NCI-H1048 (cell line): ENCODE data around the gene ETV1.

Experiments
- DNase-seq: peaks from one replicate; lab custom pipeline; 2025; lab: John Stamatoyannopoulos, UW

ETV1 gene

DNA sequence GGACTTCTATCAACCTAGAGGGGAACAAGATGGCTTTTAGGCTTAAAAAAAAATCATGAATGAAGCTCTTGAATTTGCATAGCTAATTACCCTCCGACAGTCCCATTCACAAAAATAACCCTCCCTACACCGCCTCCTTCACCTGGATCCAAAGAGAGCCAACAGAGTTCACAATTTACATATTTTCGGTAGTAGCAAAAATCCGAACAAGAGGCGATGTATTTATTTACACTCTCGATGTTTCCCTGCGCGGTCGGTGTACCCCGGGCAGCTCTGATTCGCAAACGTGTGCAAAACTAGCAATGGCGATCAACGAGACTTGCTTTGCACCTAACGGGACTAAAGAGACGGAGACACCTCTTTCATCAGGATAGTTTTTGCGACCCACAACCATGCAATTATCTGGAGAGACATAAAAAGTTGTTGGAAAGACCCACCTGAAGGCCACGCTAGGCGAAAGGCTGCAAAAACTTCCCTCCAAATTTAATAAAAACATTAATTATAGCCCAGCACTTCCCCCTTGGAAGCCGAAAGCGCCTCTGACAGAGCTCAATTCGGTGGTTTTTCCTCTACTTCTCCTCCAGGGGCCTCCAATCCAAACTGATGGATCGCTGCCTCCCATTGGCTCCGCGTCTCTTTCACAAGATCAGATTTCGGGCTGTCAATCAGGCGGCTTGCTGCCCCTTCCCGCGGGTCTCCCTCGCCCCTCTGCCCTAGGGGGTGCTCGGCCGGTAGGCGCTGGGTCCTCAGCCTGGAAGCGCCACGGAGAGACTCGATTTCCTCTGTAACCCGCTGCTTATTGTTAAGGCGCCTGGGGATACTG, at the start of gene ETV1:
Gene ETV1, minus strand, starts transcription at position 541 of the 823 bp plus-strand sequence. CDS start 614 bp downstream, outside the sequence.
- no peak for DNase-seq

DNA sequence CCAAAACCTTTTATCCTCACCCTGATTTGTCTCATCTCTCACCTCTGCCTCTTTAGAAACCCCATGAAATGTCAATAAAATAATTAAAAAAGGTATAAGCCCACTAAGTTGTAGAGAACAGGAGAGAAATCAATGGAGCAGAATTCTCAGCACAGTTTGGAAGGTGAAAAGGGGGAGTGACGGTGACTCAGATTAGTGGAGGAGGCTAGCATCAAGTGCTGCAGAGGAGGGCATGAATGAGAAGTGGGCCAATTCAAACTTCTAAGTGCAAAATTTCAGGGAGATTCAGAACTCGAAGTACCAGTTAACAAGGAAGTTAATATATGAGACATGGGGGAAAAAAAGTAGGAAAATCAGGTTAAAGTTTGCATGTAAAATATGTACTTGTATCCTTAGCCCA, 34.9 kb upstream of the ETV1 start:
- DNase-seq: no peak

- DNase-seq: no peak
Measured at GRCh38 chr7:14023838-14024237, 34.4 kb upstream of the ETV1 start.

DNA sequence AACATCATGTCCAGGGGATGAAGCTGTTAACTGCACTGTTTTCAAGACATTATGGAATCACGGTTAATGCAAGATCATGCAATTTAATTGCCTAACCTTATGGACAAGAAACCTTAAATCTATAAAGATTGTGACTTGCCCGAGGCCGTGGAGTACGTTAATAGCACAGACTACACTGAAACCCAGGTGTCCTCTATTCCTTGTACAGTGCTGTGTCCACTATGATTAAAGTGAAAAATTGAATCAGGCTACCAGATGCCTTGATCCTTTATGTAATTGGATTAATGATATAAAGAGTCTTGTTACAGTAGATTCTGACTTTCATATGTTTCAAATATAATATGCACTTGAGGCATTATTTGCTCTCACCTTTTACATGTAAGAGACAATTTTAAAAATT, 33.9 kb upstream of the ETV1 start:
- DNase-seq: no peak

- DNase-seq: no peak
Measured at GRCh38 chr7:14021069-14021468, 31.6 kb upstream of the ETV1 start.

GRCh38 chr7:14020339-14020900, 31.0 kb upstream of the ETV1 start:
- DNase-seq: no peak

- no peak for DNase-seq
Measured at GRCh38 chr7:14018751-14019150, 29.3 kb upstream of the ETV1 start.

- no peak for DNase-seq
Measured at GRCh38 chr7:14016950-14017349, 27.5 kb upstream of the ETV1 start.

- DNase-seq: no peak
Measured at GRCh38 chr7:14013898-14014297, 24.4 kb upstream of the ETV1 start.

DNA sequence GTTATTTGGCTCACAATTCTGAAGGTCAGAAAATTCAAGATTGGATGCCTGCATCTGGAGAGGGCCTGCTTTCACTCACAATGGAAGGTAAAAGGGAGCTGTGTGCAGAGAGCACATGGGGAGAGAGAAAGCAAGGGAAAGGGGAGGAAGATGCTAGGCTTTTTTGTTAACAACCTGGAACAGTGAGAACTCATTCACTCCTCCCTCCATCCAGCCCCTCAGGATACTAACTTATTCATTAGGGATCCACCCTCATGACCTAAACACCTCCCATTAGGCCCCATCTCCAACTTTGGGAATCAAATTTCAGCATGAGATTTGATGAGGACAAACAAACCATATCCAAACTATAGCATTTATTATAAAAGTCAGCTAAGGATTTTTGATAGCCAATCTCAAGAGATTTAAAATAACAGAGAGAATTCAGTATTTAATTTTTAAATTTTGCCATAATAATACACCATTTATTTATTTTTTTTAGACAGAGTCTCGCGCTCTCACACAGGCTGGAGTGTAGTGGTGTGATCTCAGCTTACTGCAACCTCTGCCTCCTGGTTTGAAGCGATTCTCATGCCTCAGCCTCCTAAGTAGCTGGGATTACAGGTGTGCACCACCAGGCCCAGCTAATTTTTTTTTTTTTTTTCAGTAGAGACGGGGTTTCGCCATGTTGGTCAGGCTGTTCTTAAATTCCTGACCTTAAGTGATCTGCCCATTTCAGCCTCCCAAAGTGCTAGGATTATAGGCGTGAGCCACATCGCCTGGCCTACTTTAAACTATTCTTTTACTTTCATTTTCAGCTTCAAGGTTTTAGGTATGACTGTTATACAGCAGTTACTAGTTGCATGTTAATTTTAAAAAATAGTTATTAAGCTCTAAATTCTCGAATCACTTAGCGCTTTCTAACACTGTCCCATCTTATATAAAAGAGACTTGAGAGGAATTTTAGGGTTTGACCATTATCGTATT, 20.3 kb upstream of the ETV1 start:
- DNase-seq: no peak

DNA sequence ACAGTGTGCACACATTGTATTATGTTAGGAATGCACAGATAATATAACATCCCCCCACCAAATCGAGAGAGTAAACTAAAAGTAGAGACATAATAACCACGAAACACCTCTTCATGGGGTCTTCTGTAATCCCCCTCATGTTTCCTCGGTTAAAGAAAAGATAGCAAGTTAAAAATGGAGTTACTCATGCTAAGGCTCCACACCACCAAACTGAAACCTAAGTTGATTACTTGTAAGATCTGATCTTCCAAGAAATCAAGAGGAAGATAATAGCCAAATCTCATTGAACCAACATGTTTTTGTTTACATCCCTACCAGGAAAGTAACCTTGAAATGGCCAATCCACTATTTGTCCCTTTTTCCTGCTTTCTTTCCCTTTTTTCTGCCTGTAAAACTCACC, 11.7 kb upstream of the ETV1 start:
- no peak for DNase-seq

DNA sequence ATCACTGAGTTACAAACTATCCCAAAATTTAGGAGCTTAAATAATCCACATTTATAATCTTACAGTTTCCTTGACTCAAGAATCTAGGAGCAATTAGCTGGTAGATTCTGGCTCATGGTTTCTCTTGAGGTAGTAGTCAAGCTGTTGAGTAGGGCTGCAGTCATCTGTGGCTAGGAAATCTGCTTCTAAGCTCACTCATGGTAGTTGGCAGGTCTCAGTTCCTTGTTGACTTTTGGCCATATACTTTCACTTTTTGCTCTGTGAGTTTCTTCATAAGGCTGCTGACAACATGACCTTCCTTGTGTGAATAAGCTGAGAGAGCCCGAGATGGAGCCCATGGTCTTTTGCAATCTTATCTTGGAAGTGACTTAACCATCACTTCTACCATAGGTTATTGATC, 10.8 kb upstream of the ETV1 start:
- no peak for DNase-seq

- DNase-seq: no peak
Measured at GRCh38 chr7:13998866-13999265, 9.4 kb upstream of the ETV1 start.

DNA sequence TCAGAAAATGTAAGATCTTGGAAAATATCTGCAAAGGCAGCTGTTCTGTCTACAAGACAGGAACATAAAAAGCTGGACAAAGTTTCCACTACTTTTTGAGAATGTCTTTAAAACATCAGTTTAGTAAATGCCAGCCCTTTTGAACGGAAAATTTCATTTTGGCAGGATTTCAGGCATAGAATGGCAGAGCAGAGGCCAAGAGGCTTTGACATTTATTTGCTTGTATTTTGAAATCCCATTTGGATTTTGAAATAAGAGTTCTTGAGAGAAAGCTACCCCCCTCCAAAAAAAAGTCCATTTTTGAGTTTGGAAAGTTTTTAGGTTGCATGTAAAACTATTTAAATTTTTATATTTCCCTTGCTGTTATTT, 3.1 kb upstream of the ETV1 start:
- no peak for DNase-seq

- no peak for DNase-seq
Measured at GRCh38 chr7:13991791-13992595, 2.5 kb upstream of the ETV1 start.

- DNase-seq: no peak
Measured at GRCh38 chr7:13990984-13991790, 1.7 kb upstream of the ETV1 start.

DNA sequence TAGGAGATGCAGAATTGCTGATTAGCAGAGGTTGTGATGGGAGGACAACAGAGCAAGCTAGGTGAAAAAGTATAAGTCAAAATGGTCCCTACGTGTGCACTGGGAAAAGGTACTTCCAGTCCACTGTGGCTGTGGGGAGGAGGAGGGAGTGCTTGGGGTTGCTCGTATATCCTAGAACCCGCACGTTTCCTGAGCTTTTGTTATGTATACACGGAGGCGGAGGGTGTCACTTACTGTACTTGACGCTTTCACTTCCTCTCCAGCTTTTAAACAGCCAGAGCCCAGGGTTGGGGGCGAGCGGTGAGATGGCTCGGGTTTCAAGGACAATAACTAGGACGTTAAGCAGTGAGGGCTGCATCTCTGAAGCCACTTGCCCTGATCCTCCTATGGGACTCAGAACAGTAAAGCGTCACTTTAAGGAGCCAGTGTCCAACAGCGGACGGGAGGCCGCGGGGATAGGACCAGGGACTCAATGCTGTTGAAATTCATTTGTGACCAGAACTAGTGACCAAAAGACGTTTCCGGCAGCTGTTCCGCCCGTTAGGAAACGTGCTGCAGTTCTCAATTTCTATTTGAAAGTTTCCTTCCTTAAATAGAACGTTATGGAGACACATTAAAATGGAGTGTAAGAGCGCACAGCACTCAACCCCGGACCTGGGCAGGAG, 985 bp upstream of the ETV1 start:
- DNase-seq: no peak

- DNase-seq: no peak
Measured at GRCh38 chr7:13989949-13990305, 461 bp upstream of the ETV1 start.

DNA sequence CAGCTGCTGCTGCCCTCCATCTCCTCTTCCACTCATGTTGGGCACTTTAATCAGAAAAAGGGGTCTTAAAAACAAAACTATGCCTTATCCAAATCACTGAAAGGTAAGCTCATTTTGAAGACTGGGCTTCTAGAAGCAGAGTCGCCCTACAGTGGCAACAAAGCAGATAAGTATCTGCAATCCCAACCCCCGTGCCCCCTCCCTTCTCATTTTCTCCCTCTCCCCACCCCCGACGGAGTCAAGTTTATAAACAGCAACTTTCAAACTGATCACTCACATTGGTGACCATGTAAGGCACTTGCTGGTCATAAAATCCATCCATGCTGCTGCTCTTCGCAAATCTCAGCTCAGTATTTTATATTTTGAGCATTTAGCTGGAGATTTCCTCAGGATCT, 738 bp downstream of the ETV1 start:
- no peak for DNase-seq

DNA sequence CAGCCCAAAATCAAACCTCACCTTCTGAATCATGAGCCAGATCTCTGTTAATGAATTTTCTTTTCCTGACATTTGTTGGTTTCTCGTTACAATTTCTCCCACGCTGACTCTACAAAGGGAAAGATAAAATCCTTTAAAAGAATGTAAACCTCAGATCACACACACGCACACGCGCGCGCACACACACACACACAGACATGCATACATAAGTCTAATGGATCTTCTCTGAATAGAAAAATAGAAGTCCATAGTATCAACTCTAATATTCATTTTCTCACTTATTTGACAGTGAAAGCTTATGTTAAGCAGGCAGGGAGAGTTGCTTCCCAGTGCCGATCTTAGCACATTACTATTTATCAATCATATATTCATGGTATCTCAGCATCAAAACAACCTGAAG, 1.4 kb downstream of the ETV1 start:
- DNase-seq: no peak

GRCh38 chr7:13987395-13987794, 2.1 kb downstream of the ETV1 start:
- no peak for DNase-seq
